ENCODE measurements around the gene CAPN1. TPM values are rescaled to one million over a fixed set of nuclear protein-coding genes. Genes with fewer than 3 reads are reported as not detected.
"Not testable (repeated sequence)": the region's sequence is repeated elsewhere in the genome, so short reads cannot be mapped to it uniquely, and the experiment has no call there.

Gene CAPN1
- total RNA-seq, 1 experiment from 2014 or later, result 256 TPM

DNA sequence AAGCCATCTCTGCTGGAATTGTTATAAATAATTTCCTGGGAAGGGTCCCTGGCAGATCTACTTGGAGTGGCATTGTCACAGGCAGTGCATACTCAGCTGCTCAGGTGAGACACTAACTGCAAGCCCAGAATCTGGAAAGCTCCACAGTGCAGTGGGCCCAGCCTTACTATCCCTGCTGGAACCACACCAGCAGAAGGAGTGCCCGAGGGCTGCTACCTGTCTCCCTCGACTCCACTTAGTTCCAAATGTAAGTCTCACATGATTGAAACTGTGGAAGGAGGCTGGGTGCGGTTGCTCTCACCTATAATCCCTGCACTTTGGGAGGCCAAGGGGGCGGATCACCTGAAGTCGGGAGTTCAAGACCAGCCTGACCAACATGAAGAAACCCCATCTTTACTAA is 33.1 kb upstream of the CAPN1 start:
- CTCF ChIA-PET, result interaction anchor here (1.1 kb wide), 1 partner anchor 14 kb away, joined by 3 read pairs; the partner anchor contains the start of gene SYVN1
- H3K27ac ChIP-seq (ENCODE audit: low read length), result no peak overlapping the region
- no peaks in the 10 kb centered on the region for H3K36me3 ChIP-seq (ENCODE audit: control insufficient read depth, insufficient read depth, low read length)
- in situ Hi-C loops (cut with HindIII; ENCODE audit: low pct_unique_long_range_greater_than_20kb, low sequenced_read_pairs) (no loop called here), intact Hi-C loops (cut with micrococcal nuclease; ENCODE audit: unreplicated experiment) (no loop called here)
- no peaks in the 10 kb centered on the region for H3K27me3 ChIP-seq (ENCODE audit: control insufficient read depth, insufficient read depth, low read length)
- DNase-seq (ENCODE audit: low read depth, low spot score), result no peak
- H3K9me3 ChIP-seq (ENCODE audit: control insufficient read depth, insufficient read depth, low read depth, low read length), result no peaks in the 10 kb centered on the region; the same call in 1 of the 2 replicates
- BruUV-seq (replicated peaks), result no TSS peak
- peaks cover 13% of the 10 kb centered on the region for H3K4me1 ChIP-seq (ENCODE audit: control insufficient read depth, insufficient read depth, low read length)
- no peak for TF ChIP-seq SIN3A (IDR thresholded peaks at IDR 0.05; ENCODE audit: borderline replicate concordance, insufficient read depth, low read depth, low read length)
- no peak for TF ChIP-seq TCF7L2 (IDR thresholded peaks at IDR 0.05; ENCODE audit: low read depth, low read length)
- TF ChIP-seq POLR2AphosphoS5 (IDR thresholded peaks at IDR 0.05; ENCODE audit: low read depth, low read length), result no peak
- TF ChIP-seq, protein P1, sequence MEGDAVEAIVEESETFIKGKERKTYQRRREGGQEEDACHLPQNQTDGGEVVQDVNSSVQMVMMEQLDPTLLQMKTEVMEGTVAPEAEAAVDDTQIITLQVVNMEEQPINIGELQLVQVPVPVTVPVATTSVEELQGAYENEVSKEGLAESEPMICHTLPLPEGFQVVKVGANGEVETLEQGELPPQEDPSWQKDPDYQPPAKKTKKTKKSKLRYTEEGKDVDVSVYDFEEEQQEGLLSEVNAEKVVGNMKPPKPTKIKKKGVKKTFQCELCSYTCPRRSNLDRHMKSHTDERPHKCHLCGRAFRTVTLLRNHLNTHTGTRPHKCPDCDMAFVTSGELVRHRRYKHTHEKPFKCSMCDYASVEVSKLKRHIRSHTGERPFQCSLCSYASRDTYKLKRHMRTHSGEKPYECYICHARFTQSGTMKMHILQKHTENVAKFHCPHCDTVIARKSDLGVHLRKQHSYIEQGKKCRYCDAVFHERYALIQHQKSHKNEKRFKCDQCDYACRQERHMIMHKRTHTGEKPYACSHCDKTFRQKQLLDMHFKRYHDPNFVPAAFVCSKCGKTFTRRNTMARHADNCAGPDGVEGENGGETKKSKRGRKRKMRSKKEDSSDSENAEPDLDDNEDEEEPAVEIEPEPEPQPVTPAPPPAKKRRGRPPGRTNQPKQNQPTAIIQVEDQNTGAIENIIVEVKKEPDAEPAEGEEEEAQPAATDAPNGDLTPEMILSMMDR (IDR thresholded peaks at IDR 0.05), result no peak
- TF ChIP-seq, protein P2, sequence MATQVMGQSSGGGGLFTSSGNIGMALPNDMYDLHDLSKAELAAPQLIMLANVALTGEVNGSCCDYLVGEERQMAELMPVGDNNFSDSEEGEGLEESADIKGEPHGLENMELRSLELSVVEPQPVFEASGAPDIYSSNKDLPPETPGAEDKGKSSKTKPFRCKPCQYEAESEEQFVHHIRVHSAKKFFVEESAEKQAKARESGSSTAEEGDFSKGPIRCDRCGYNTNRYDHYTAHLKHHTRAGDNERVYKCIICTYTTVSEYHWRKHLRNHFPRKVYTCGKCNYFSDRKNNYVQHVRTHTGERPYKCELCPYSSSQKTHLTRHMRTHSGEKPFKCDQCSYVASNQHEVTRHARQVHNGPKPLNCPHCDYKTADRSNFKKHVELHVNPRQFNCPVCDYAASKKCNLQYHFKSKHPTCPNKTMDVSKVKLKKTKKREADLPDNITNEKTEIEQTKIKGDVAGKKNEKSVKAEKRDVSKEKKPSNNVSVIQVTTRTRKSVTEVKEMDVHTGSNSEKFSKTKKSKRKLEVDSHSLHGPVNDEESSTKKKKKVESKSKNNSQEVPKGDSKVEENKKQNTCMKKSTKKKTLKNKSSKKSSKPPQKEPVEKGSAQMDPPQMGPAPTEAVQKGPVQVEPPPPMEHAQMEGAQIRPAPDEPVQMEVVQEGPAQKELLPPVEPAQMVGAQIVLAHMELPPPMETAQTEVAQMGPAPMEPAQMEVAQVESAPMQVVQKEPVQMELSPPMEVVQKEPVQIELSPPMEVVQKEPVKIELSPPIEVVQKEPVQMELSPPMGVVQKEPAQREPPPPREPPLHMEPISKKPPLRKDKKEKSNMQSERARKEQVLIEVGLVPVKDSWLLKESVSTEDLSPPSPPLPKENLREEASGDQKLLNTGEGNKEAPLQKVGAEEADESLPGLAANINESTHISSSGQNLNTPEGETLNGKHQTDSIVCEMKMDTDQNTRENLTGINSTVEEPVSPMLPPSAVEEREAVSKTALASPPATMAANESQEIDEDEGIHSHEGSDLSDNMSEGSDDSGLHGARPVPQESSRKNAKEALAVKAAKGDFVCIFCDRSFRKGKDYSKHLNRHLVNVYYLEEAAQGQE (IDR thresholded peaks at IDR 0.05; ENCODE audit: insufficient read depth in 1 of 2, low read depth in 2 of 2, low read length in 1 of 2), result no peak
- ATAC-seq, result no peak
- no peak overlapping the region for H3K4me3 ChIP-seq (ENCODE audit: low read depth in 2 of 2, low read length in 2 of 2)
- POLR2A ChIA-PET, result interaction anchor here (1.1 kb wide), 1 partner anchor 21 kb away, joined by 11 read pairs; the partner anchor contains the start of gene SPDYC

DNA sequence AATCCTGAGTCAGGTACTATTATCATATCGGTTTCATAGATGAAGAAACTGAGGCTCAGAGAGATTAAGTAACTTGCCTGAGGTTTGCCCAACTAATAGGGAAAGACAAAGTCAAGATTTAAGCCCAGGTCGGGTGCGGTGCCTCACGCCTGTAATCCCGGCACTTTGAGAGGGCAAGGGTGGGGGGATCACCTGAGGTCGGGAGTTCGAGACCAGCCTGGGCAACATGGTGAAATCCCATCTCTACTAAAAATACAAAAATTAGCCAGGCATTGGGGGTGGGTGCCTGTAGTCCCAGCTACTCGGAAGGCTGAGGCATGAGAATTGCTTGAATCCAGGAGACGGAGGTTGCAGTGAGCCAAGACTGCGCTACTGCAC is 31.6 kb upstream of the CAPN1 start:
- in situ Hi-C loops (cut with HindIII; ENCODE audit: low pct_unique_long_range_greater_than_20kb, low sequenced_read_pairs); ATAC-seq; BruUV-seq (replicated peaks); H3K4me3 ChIP-seq (ENCODE audit: low read depth in 2 of 2, low read length in 2 of 2); intact Hi-C loops (cut with micrococcal nuclease; ENCODE audit: unreplicated experiment); H3K9me3 ChIP-seq (ENCODE audit: control insufficient read depth, insufficient read depth, low read depth, low read length); DNase-seq (ENCODE audit: low read depth, low spot score); CTCF ChIA-PET; H3K27me3 ChIP-seq (ENCODE audit: control insufficient read depth, insufficient read depth, low read length); H3K36me3 ChIP-seq (ENCODE audit: control insufficient read depth, insufficient read depth, low read length): not testable (repeated sequence)
- Histone ChIP-seq H3K4me1 (ENCODE audit: control insufficient read depth, insufficient read depth, low read length) (peaks cover 13% of the 10 kb centered on the region), H3K27ac (ENCODE audit: low read length) (peak overlapping the region; percentile 36; the same call in 1 of the 2 replicates)
- POLR2A ChIA-PET, result interaction anchor here (0.7 kb wide), 1 partner anchor 144 kb away, joined by 9 read pairs; no protein-coding TSS in a partner anchor

DNA sequence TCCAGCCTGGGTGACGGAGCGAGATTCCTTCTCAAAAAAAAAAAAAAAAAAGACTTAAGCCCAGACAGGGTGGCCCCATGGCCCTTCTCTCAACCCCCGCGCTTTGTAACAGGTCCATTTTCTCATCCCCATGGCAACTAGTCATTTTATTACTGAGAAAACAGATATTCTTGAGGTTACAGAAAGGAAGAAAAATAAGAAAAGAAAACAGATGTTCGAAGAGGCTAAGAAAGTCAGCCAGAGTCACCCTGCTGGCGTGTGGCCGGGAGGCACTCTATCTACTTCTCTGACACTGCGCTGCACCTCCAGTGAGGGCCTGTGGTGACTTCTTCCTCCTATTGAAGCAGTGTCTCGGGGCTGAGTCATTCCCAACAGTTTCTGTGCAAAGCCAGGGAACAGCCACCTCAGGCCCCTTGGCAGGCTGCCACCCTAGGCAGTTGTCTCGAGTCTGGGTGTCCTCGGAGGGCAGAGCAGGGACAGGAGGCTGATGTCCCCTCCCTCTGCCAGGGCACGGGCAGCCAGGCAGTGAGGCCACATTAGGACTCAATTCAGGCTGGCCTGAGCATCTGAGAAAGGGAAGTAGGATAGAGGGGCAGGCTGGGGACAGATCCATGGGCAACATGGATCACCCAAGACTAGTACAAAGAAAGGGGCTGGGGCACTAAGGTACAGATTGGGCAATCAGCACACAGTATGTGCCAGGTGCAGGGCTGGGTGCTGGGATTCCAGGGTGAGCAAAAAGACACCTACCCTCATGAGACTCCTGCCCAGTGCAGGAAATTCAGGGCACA is 31.0 kb upstream of the CAPN1 start:
- intact Hi-C loops (cut with micrococcal nuclease; ENCODE audit: unreplicated experiment), result no loop called here
- CTCF ChIA-PET, result no interaction called here
- H3K27ac ChIP-seq (ENCODE audit: low read length), result peak overlapping the region; percentile 55
- H3K9me3 ChIP-seq (ENCODE audit: control insufficient read depth, insufficient read depth, low read depth, low read length), result no peaks in the 10 kb centered on the region; the same call in 1 of the 2 replicates
- DNase-seq (ENCODE audit: low read depth, low spot score) (peak; percentile 64), ATAC-seq (peak; percentile 96)
- POLR2A ChIA-PET, result interaction anchor here (0.7 kb wide), 1 partner anchor 143 kb away, joined by 9 read pairs; no protein-coding TSS in a partner anchor
- H3K27me3 ChIP-seq (ENCODE audit: control insufficient read depth, insufficient read depth, low read length), result no peaks in the 10 kb centered on the region
- 0 out of 4 replicates have a peak overlapping the region, but pooled peaks of 1 of the 2 experiments have one; percentile 6 for H3K4me3 ChIP-seq (ENCODE audit: low read depth in 2 of 2, low read length in 2 of 2)
- peaks cover 13% of the 10 kb centered on the region for H3K4me1 ChIP-seq (ENCODE audit: control insufficient read depth, insufficient read depth, low read length)
- in situ Hi-C loops (cut with HindIII; ENCODE audit: low pct_unique_long_range_greater_than_20kb, low sequenced_read_pairs), result no loop called here
- H3K36me3 ChIP-seq (ENCODE audit: control insufficient read depth, insufficient read depth, low read length), result no peaks in the 10 kb centered on the region
- BruUV-seq (replicated peaks), result no TSS peak
- TF ChIP-seq, protein P1 (IDR thresholded peaks at IDR 0.05), result no peak
- TF ChIP-seq SIN3A (IDR thresholded peaks at IDR 0.05; ENCODE audit: borderline replicate concordance, insufficient read depth, low read depth, low read length), result no peak
- TF ChIP-seq TCF7L2 (IDR thresholded peaks at IDR 0.05; ENCODE audit: low read depth, low read length), result no peak
- TF ChIP-seq, protein P2 (IDR thresholded peaks at IDR 0.05; ENCODE audit: insufficient read depth in 1 of 2, low read depth in 2 of 2, low read length in 1 of 2), result no peak
- TF ChIP-seq POLR2AphosphoS5 (IDR thresholded peaks at IDR 0.05; ENCODE audit: low read depth, low read length), result peak; percentile 37; the same call in 1 of the 2 replicates

All from Panc1 (cell line).